Peyer's patch (tissue), 4 donors: ENCODE data around the gene CCNL2. TPM values are rescaled to one million over a fixed set of nuclear protein-coding genes. Genes with fewer than 3 reads are reported as not detected.
A peak's percentile ranks its signal among the peaks of the same experiment; 100 is the strongest.
"Not testable (repeated sequence)": the region's sequence is repeated elsewhere in the genome, so short reads cannot be mapped to it uniquely, and the experiment has no call there.

Experiments used
- DNase-seq, 3 donors: peaks; one replicate each; pipeline ENCODE4 v3.0.0-alpha.2; 2017 to 2019
- H3K27ac ChIP-seq, 4 donors: fragments of 200-600 bp; sonication (generic); one replicate each; pipeline ENCODE4 v1.5.1; 2016 to 2019
- H3K27me3 ChIP-seq, 2 donors: fragments of 200-600 bp; sonication (generic); one replicate each; pipeline ENCODE4 v1.5.1; 2019
- H3K36me3 ChIP-seq, 3 donors: fragments of 200-600 bp; sonication (generic); one replicate each; pipeline ENCODE4 v1.5.1; 2016 to 2019
- H3K4me1 ChIP-seq, 4 donors: fragments of 200-600 bp; sonication (generic); one replicate each; pipeline ENCODE4 v1.5.1; 2016 to 2019
- H3K4me3 ChIP-seq, 4 donors: fragments of 200-600 bp; sonication (generic); 1 replicate in 3 of 4; 2 replicates in 1 of 4; pipeline ENCODE4 v1.5.1; 2016 to 2019; ENCODE audit warnings: mild to moderate bottlenecking in 1 of 4
- H3K9me3 ChIP-seq, 4 donors: fragments of 200-600 bp; sonication (generic); one replicate each; pipeline ENCODE4 v1.5.1; 2016 to 2019; ENCODE audit warnings: mild to moderate bottlenecking in 1 of 4
- CTCF ChIP-seq, 6 experiments: fragments of 450-650 bp in 4 of 6; fragments of 200-600 bp in 2 of 6; sonication (generic) in 1 of 6; IDR thresholded peaks; one replicate each; pipeline ENCODE4 v1.5.1; 2017 to 2019; ENCODE audit warnings: antibody characterized with exemption in 6 of 6, mild to moderate bottlenecking in 3 of 6, moderate library complexity in 1 of 6
- POLR2A ChIP-seq, 2 donors: fragments of 450-650 bp; IDR thresholded peaks; one replicate each; pipeline ENCODE4 v1.5.1; 2017; ENCODE audit warnings: antibody characterized with exemption in 2 of 2, mild to moderate bottlenecking in 2 of 2, moderate library complexity in 2 of 2
- total RNA-seq, 4 donors: library from RNA; depleted of rRNA; stranded (reverse); fragments of >200 nt; gene quantifications; one replicate each; pipeline ENCODE4 v1.1.0, GENCODE V29; 2016

CCNL2 gene
- 1,000 to 10,000 TPM in 1 of 4 donors, 100 to 1,000 TPM in 3; 216 to 1,008 (median 423) TPM for total RNA-seq

- Histone ChIP-seq H3K36me3 (peaks cover 0 to 68% (median 0%) of the 10 kb centered on the region in 3 donors), H3K4me3 (peak within 1 kb of the TSS; percentile 83 to 95 (median 92)), H3K27ac (peak within 1 kb of the TSS; percentile 81 to 87 (median 84)), H3K4me1 (peaks cover 3 to 33% (median 13%) of the 10 kb centered on the region in 4 donors), H3K27me3 (no peaks in the 10 kb centered on the region), H3K9me3 (no peaks in the 10 kb centered on the region)
- TF ChIP-seq POLR2A (IDR thresholded peaks at IDR 0.05) (peak; percentile 66 to 78), CTCF (IDR thresholded peaks at IDR 0.05) (peak; percentile 28 to 80 (median 76))
- DNase-seq: peak; percentile 97 to 100 (median 99)
Observed at GRCh38 chr1:1399187-1399871, at the start of gene CCNL2. TSS of gene CCNL2 (minus strand) at chr1:1399335. CDS start at chr1:1399306, 29 bp downstream.

GRCh38 chr1:1446631-1447030 lies 47.5 kb upstream of the CCNL2 start:
- H3K9me3 ChIP-seq, H3K36me3 ChIP-seq, H3K4me3 ChIP-seq, H3K27me3 ChIP-seq, DNase-seq, H3K4me1 ChIP-seq, H3K27ac ChIP-seq: not testable (repeated sequence)

GRCh38 chr1:1442069-1442770 lies 43.1 kb upstream of the CCNL2 start:
- Histone ChIP-seq H3K9me3 (no peaks in the 10 kb centered on the region), H3K36me3 (no peaks in the 10 kb centered on the region), H3K27me3 (no peaks in the 10 kb centered on the region), H3K4me1 (peaks cover 0 to 22% (median 0%) of the 10 kb centered on the region in 4 donors), H3K4me3 (no peak overlapping the region), H3K27ac (no peak overlapping the region)
- TF ChIP-seq CTCF (IDR thresholded peaks at IDR 0.05) (no peak), POLR2A (IDR thresholded peaks at IDR 0.05) (no peak)
- no peak for DNase-seq

GRCh38 chr1:1441002-1441888 lies 42.1 kb upstream of the CCNL2 start:
- H3K27me3 ChIP-seq: no peaks in the 10 kb centered on the region
- peak; percentile 32 to 72 (median 70) for DNase-seq
- H3K9me3 ChIP-seq: no peaks in the 10 kb centered on the region
- peak; percentile 73 to 90 (median 84) for TF ChIP-seq CTCF (IDR thresholded peaks at IDR 0.05)
- TF ChIP-seq POLR2A (IDR thresholded peaks at IDR 0.05): no peak
- no peak overlapping the region for H3K4me3 ChIP-seq
- peaks cover 0 to 30% (median 3%) of the 10 kb centered on the region in 4 donors for H3K4me1 ChIP-seq
- no peak overlapping the region for H3K27ac ChIP-seq
- H3K36me3 ChIP-seq: no peaks in the 10 kb centered on the region

- TF ChIP-seq CTCF (IDR thresholded peaks at IDR 0.05) (no peak), POLR2A (IDR thresholded peaks at IDR 0.05) (no peak)
- no peak for DNase-seq
- Histone ChIP-seq H3K27me3 (no peaks in the 10 kb centered on the region), H3K4me3 (no peak overlapping the region), H3K27ac (no peak overlapping the region), H3K4me1 (peaks cover 3 to 36% (median 10%) of the 10 kb centered on the region in 4 donors), H3K9me3 (peaks cover 0 to 2% (median 0%) of the 10 kb centered on the region in 4 donors), H3K36me3 (no peaks in the 10 kb centered on the region)
Observed at GRCh38 chr1:1440262-1441001, 41.3 kb upstream of the CCNL2 start.
